GM12892 (cell line): ENCODE measurements around the gene ADGRE2.

Experiments used
- POLR2A ChIP-seq: IDR thresholded peaks from 2 replicates; pipeline ENCODE4 v1.6.1; 2011; ENCODE audit warnings: low read depth, low read length, control low read depth
- POLR2AphosphoS5 ChIP-seq: IDR thresholded peaks from 2 replicates; pipeline ENCODE4 v1.6.1; 2011; ENCODE audit warnings: low read depth, low read length, control low read depth
- TAF1 ChIP-seq: IDR thresholded peaks from 2 replicates; pipeline ENCODE4 v1.6.1; 2011; ENCODE audit warnings: low read depth, mild to moderate bottlenecking, control low read depth, low read length, borderline replicate concordance

- TF ChIP-seq TAF1 (no peak), POLR2A (no peak), POLR2AphosphoS5 (no peak)
Observed at GRCh38 chr19:14733574-14733973, 44.8 kb downstream of the ADGRE2 start.
